Endothelial cell of umbilical vein (primary cell): Measurements from ENCODE around the gene RPS16. TPM values are rescaled to one million over a fixed set of nuclear protein-coding genes. Genes with fewer than 3 reads are reported as not detected.

ENCODE experiments used
- BruUV-seq: library from RNA; stranded (reverse); fragments of 400-500 nt; replicated peaks from 2 replicates; lab custom pipeline; 2021; lab: Mats Ljungman, UMichigan
- CTCF ChIA-PET: fragments of 300-600, 350-600 bp; sonication (Branson Sonifier 250); formaldehyde crosslinking; loops from one replicate; lab custom pipeline; 2021; ENCODE audit warnings: antibody characterized with exemption, inconsistent platforms; lab: Charles Lee
- POLR2A ChIA-PET: fragments of 300-600, 350-600 bp; sonication (Branson Sonifier 250); formaldehyde crosslinking; loops from one replicate; lab custom pipeline; 2021; ENCODE audit warnings: antibody characterized with exemption, inconsistent platforms; lab: Charles Lee
- DNase-seq: peaks from one replicate; pipeline ENCODE4 v3.0.0-alpha.2; 2011; ENCODE audit warnings: low read depth, low spot score
- FAIRE-seq: peaks from 2 replicates; lab custom pipeline; 2011; peaks lifted over from hg19 to GRCh38; lab: Jason Lieb, UNC
- H2AFZ ChIP-seq: 2 replicates; pipeline ENCODE4 v1.6.0; 2012; ENCODE audit warnings: low read depth, low read length, control low read depth, inconsistent platforms
- H3K27ac ChIP-seq: 2 replicates; pipeline ENCODE4 v1.5.1; 2011; ENCODE audit warnings: low read depth, mild to moderate bottlenecking, control low read depth, low read length, moderate library complexity; ENCODE audit not compliant: insufficient read depth
- H3K27me3 ChIP-seq, 2 experiments: 2 replicates each; pipeline versions ENCODE4 v1.6.0 to v1.6.1; 2011; ENCODE audit warnings: low read length in 2 of 2, mixed read lengths in 1 of 2; ENCODE audit not compliant: control insufficient read depth in 2 of 2, insufficient read depth in 2 of 2
- H3K36me3 ChIP-seq, 2 experiments: 2 replicates in 1 of 2; 3 replicates in 1 of 2; pipeline ENCODE4 v1.5.1; 2011; ENCODE audit warnings: low read length in 2 of 2, mild to moderate bottlenecking in 1 of 2, moderate library complexity in 1 of 2; ENCODE audit not compliant: control insufficient read depth in 2 of 2, insufficient read depth in 2 of 2; ENCODE audit errors: extremely low read depth in 1 of 2
- H3K4me1 ChIP-seq: 3 replicates; pipeline ENCODE4 v1.5.1; 2011; ENCODE audit warnings: mild to moderate bottlenecking, low read length; ENCODE audit not compliant: control insufficient read depth, insufficient read depth; ENCODE audit errors: extremely low read depth
- H3K4me2 ChIP-seq: 2 replicates; pipeline ENCODE4 v1.6.1; 2011; ENCODE audit warnings: low read length, control low read depth, mixed read lengths; ENCODE audit not compliant: insufficient read depth
- H3K4me3 ChIP-seq, 3 experiments: fragments of 200-600 bp in 1 of 3; sonication (generic), shearing (Covaris generic) in 1 of 3; replicated peaks in 1 of 3; 2 replicates each; pipeline ENCODE4 v1.5.1; 2011 to 2016; ENCODE audit warnings: control low read depth in 3 of 3, low read length in 3 of 3, mild to moderate bottlenecking in 2 of 3, inconsistent platforms in 1 of 3, low read depth in 1 of 3, moderate library complexity in 1 of 3; ENCODE audit not compliant: insufficient read depth in 1 of 3
- H3K79me2 ChIP-seq: 2 replicates; pipeline ENCODE4 v1.6.0; 2012; ENCODE audit warnings: low read length, inconsistent platforms; ENCODE audit not compliant: control insufficient read depth, insufficient read depth
- H3K9ac ChIP-seq: replicated peaks from 2 replicates; pipeline ENCODE3; 2011; ENCODE audit warnings: low read length, control low read depth; ENCODE audit not compliant: insufficient read depth; ENCODE audit errors: extremely low read depth
- H3K9me1 ChIP-seq: replicated peaks from 3 replicates; pipeline ENCODE4 v1.6.0; 2011; ENCODE audit warnings: mild to moderate bottlenecking, low read length; ENCODE audit not compliant: control insufficient read depth, insufficient read depth; ENCODE audit errors: extremely low read depth
- H3K9me3 ChIP-seq: replicated peaks from 2 replicates; pipeline ENCODE4 v1.5.1; 2012; ENCODE audit warnings: low read length, inconsistent platforms; ENCODE audit not compliant: control insufficient read depth, insufficient read depth
- H4K20me1 ChIP-seq: replicated peaks from 2 replicates; pipeline ENCODE3; 2011; ENCODE audit warnings: mild to moderate bottlenecking, low read length; ENCODE audit not compliant: control insufficient read depth, insufficient read depth; ENCODE audit errors: extremely low read depth
- CTCF ChIP-seq, 2 donors: IDR thresholded peaks; 1 replicate in 1 of 2; 2 replicates in 1 of 2; pipeline ENCODE4 v1.5.1; 2011; ENCODE audit warnings: low read length in 2 of 2, mild to moderate bottlenecking in 2 of 2, moderate library complexity in 2 of 2, control low read depth in 1 of 2, inconsistent platforms in 1 of 2, low read depth in 1 of 2; ENCODE audit not compliant: insufficient read depth in 1 of 2; ENCODE audit errors: extremely low read depth in 1 of 2
- EZH2 ChIP-seq: IDR thresholded peaks from 2 replicates; pipeline ENCODE4 v1.6.1; 2012; ENCODE audit warnings: borderline replicate concordance, low read depth, mild to moderate bottlenecking, moderate library complexity, low read length, inconsistent platforms; ENCODE audit not compliant: severe bottlenecking
- MYC ChIP-seq: IDR thresholded peaks from one replicate; pipeline ENCODE4 v1.6.1; 2011; ENCODE audit warnings: mild to moderate bottlenecking, low read depth, low read length
- dilution Hi-C: fragments of 300-500 bp; cut with MboI; formaldehyde crosslinking; loops from one replicate; pipeline ENCODE4 v1.15.0; 2019; ENCODE audit warnings: low sequenced_read_pairs; ENCODE audit not compliant: extremely low pct_ligation_motif_present
- intact Hi-C: fragments of 100-400 bp; cut with micrococcal nuclease; formaldehyde crosslinking; loops from one replicate; pipeline ENCODE4 v1.10.0; 2022
- polyA plus RNA-seq, 4 experiments: library from polyadenylated mRNA; depleted of rRNA in 3 of 4; stranded (reverse) in 3 of 4; unstranded in 1 of 4; fragments of >200 nt; gene quantifications; 2 replicates each; pipeline versions ENCODE4 v1.2.1 to v1.2.3, GENCODE V29; 2011 to 2012; ENCODE audit warnings: missing spikeins in 1 of 4
- total RNA-seq: library from RNA; stranded (reverse); gene quantifications from 2 replicates; pipeline ENCODE4 v1.2.3, GENCODE V29; 2021

Gene RPS16
- total and polyA plus RNA-seq, 2 donors (not counting 3 experiments of a cell fraction or from before 2014, with no cell fraction given), result 1,768 to 5,244 TPM

GRCh38 chr19:39417463-39418181 is 18.1 kb downstream of the RPS16 start:
- H3K27ac ChIP-seq, result no peak overlapping the region
- H3K9ac ChIP-seq, result no peak overlapping the region
- no peak for TF ChIP-seq CTCF (IDR thresholded peaks at IDR 0.05; ENCODE audit: extremely low read depth in 1 of 2, insufficient read depth in 1 of 2, low read depth in 1 of 2, low read length in 2 of 2)
- no peak for TF ChIP-seq MYC
- TF ChIP-seq EZH2, result no peak
- H2AFZ ChIP-seq, result no peak overlapping the region
- DNase-seq (no peak), FAIRE-seq (no peak)
- no peak overlapping the region for H3K4me3 ChIP-seq
- no peaks in the 10 kb centered on the region for H4K20me1 ChIP-seq
- peaks cover 4% of the 10 kb centered on the region for H3K4me1 ChIP-seq
- no peak overlapping the region for H3K4me2 ChIP-seq
- H3K9me1 ChIP-seq, result no peaks in the 10 kb centered on the region
- ChIA-PET POLR2A (no interaction called here), CTCF (interaction anchor here (1.2 kb wide), 1 partner anchor 20 kb away, joined by 4 read pairs; no protein-coding TSS in a partner anchor)
- peaks cover 13% of the 10 kb centered on the region for H3K79me2 ChIP-seq
- dilution Hi-C loops (no loop called here), intact Hi-C loops (no loop called here)
- peaks cover 0 to 29% of the 10 kb centered on the region in 2 experiments for H3K36me3 ChIP-seq
- no peaks in the 10 kb centered on the region for H3K27me3 ChIP-seq
- BruUV-seq, result no TSS peak
- no peaks in the 10 kb centered on the region for H3K9me3 ChIP-seq
